Fibroblast of mammary gland (primary cell): ENCODE results near the gene ITGA1.

Experiments used
- DNase-seq: peaks from one replicate; pipeline ENCODE4 v3.0.0-alpha.2; 2010; ENCODE audit warnings: low read depth
- H3K4me3 ChIP-seq: 2 replicates; pipeline ENCODE4 v1.5.1; 2011; ENCODE audit warnings: low read depth, mild to moderate bottlenecking, low read length, moderate library complexity; ENCODE audit not compliant: control insufficient read depth
- TF ChIP-seq, protein P1 (sequence below): conservative IDR thresholded peaks from 2 replicates; pipeline ENCODE4 v1.5.1; 2011; ENCODE audit warnings: low read depth, low read length, inconsistent platforms; ENCODE audit not compliant: control insufficient read depth, insufficient read depth

The ITGA1 gene

DNA sequence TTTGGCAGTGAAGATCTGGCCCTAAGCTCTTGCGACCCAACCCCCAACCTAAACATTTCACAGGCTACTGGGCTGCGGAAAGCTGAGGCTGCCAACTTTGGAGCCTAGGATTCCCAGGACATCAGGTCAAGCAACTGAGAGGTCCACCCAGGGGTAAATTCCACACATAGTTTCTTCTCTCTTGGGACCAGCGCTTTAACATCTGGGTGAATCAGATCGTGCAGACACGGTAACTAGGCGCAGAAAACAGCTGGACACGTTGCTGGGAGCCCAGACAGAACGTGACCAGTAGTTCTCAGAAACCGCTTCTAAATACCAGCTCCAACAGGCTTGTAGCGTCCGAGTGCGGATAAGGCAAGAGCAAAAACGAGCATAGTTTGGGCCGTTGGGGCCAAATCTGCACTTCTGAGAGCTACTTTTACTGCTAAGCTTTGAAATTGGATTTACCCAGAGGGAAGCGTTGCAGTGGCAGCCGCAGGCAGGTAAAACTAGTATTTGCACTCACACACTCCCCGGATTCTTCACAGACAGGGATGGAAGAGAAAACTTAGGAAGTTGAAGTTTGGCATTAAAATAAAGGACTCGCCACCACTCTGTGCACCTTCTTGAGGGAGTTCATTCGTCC is 11.8 kb downstream of the ITGA1 start:
- peak overlapping the region; percentile 82 for H3K4me3 ChIP-seq
- peak; percentile 87 for DNase-seq
- TF ChIP-seq, protein P1, sequence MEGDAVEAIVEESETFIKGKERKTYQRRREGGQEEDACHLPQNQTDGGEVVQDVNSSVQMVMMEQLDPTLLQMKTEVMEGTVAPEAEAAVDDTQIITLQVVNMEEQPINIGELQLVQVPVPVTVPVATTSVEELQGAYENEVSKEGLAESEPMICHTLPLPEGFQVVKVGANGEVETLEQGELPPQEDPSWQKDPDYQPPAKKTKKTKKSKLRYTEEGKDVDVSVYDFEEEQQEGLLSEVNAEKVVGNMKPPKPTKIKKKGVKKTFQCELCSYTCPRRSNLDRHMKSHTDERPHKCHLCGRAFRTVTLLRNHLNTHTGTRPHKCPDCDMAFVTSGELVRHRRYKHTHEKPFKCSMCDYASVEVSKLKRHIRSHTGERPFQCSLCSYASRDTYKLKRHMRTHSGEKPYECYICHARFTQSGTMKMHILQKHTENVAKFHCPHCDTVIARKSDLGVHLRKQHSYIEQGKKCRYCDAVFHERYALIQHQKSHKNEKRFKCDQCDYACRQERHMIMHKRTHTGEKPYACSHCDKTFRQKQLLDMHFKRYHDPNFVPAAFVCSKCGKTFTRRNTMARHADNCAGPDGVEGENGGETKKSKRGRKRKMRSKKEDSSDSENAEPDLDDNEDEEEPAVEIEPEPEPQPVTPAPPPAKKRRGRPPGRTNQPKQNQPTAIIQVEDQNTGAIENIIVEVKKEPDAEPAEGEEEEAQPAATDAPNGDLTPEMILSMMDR: no peak

DNA sequence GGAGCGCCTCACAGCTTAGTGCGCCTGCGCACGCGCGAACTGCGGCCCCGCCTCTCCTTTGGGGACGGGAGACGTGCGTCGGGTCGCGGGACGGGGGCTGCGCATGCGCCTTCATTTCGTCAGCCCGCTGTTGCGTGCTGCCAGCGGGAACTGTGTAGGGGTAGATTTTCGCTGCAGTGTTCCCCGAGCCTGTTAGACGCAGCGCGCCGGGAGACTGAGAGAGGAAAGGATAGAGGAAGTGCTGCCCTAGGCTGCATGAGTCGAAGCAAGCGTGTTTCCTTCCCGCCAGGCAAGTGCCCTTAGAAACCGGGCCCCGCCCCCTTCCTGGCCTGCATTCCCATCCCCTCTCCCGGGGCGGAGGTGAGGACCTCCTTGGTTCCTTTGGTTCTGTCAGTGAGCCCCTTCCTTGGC is 12.3 kb downstream of the ITGA1 start:
- peak; percentile 90 for DNase-seq
- TF ChIP-seq, protein P1: no peak

DNA sequence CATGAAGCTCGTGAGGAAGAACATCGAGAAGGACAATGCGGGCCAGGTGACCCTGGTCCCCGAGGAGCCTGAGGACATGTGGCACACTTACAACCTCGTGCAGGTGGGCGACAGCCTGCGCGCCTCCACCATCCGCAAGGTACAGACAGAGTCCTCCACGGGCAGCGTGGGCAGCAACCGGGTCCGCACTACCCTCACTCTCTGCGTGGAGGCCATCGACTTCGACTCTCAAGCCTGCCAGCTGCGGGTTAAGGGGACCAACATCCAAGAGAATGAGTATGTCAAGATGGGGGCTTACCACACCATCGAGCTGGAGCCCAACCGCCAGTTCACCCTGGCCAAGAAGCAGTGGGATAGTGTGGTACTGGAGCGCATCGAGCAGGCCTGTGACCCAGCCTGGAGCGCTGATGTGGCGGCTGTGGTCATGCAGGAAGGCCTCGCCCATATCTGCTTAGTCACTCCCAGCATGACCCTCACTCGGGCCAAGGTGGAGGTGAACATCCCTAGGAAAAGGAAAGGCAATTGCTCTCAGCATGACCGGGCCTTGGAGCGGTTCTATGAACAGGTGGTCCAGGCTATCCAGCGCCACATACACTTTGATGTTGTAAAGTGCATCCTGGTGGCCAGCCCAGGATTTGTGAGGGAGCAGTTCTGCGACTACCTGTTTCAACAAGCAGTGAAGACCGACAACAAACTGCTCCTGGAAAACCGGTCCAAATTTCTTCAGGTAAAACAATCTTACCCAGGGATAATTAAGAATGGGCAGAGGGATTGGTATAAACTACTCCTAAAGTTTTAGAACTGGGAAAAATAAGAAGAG is 12.9 kb downstream of the ITGA1 start:
- H3K4me3 ChIP-seq: peak overlapping the region; percentile 82
- DNase-seq: peak; percentile 76
- TF ChIP-seq, protein P1: no peak

More for the DNA sequence above, 12.3 kb downstream of the ITGA1 start:
- H3K4me3 ChIP-seq: peak overlapping the region; percentile 82

DNA sequence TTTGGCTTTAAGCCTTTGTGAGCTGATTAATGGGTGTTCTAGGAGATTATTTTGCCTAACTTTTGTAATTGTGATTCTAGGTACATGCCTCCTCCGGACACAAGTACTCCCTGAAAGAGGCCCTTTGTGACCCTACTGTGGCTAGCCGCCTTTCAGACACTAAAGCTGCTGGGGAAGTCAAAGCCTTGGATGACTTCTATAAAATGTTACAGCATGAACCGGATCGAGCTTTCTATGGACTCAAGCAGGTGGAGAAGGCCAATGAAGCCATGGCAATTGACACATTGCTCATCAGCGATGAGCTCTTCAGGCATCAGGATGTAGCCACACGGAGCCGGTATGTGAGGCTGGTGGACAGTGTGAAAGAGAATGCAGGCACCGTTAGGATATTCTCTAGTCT is 13.6 kb downstream of the ITGA1 start:
- TF ChIP-seq, protein P1: no peak
- peak; percentile 36 for DNase-seq
- peak overlapping the region; percentile 82 for H3K4me3 ChIP-seq

DNA sequence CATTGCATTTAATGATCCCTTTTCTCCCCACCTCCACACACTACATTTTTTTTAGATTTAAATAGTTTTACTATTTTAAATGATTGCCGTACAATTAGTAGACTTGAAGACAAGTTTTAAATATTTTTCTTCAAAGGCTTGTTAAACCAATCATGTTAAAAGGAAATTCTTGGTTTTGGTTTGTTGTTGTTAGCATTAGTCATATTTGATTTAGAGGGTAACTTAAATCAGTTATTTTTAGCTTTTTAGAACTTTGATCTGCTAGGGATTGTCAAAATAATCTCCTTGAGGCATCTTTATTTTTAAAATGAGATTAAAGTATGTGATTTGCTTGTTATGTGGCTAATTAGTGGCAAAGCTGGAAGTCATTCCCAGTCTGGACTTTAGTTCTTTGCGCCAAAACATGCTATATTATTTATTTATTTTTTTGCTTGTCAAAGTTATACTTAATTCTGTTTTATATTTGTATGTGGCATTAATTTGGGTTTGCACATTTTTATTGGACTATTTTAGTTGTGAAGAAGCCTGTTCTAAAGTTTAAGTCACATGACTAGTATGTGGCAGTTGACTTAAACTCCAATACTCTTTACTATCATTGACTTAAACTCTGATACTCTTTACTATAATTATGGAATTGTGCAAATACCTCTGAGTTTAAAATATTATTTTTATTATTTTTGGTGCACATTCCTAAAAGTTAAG is 14.7 kb downstream of the ITGA1 start:
- TF ChIP-seq, protein P1: no peak

DNA sequence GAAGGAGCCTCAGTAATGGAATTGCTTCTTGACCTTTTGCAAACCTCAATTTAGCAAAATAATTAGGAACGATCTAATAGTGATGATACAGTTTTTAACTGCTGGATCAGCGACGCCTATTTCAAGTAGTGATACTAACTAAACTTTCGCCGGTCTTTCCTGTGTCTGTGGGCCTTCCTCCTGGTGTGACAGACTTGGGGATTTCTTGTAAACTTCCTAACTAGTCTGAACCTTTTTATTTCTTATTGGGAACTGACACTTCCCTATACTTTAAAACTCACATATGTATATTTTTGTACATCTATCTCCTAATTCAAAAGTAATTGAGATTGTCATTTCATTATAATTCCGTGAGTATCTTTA is 15.2 kb downstream of the ITGA1 start:
- TF ChIP-seq, protein P1: no peak
- H3K4me3 ChIP-seq: peak overlapping the region; percentile 82
- DNase-seq: no peak

More for the DNA sequence above, 14.7 kb downstream of the ITGA1 start:
- DNase-seq: peak; percentile 32
- peak overlapping the region; percentile 82 for H3K4me3 ChIP-seq
